Fibroblast of lung (primary cell): ENCODE measurements around the gene TAF3. TPM values are rescaled to one million over a fixed set of nuclear protein-coding genes. Genes with fewer than 3 reads are reported as not detected.
A peak's percentile ranks its signal among the peaks of the same experiment; 100 is the strongest.

Source experiments
- DNase-seq, 2 donors: peaks; one replicate each; pipeline versions ENCODE4 v3.0.0 to v3.0.0-alpha.2; 2010; ENCODE audit warnings: low read depth in 2 of 2
- H2AFZ ChIP-seq: 2 replicates; pipeline ENCODE4 v1.5.1; 2012; ENCODE audit warnings: low read length, control low read depth, inconsistent platforms
- H3K27ac ChIP-seq: 2 replicates; pipeline ENCODE4 v1.5.1; 2011; ENCODE audit warnings: low read length, control low read depth; ENCODE audit not compliant: insufficient read depth
- H3K27me3 ChIP-seq: 2 replicates; pipeline ENCODE4 v1.5.1; 2011; ENCODE audit warnings: mild to moderate bottlenecking, low read length; ENCODE audit not compliant: control insufficient read depth, insufficient read depth
- H3K36me3 ChIP-seq: 2 replicates; pipeline ENCODE4 v1.5.1; 2011; ENCODE audit warnings: low read length; ENCODE audit not compliant: control insufficient read depth, insufficient read depth
- H3K4me1 ChIP-seq: 2 replicates; pipeline ENCODE4 v1.5.1; 2011; ENCODE audit warnings: low read length; ENCODE audit not compliant: control insufficient read depth, insufficient read depth; ENCODE audit errors: extremely low read depth
- H3K4me2 ChIP-seq: 2 replicates; pipeline ENCODE4 v1.5.1; 2011; ENCODE audit warnings: low read length, control low read depth; ENCODE audit not compliant: insufficient read depth; ENCODE audit errors: extremely low read depth
- H3K4me3 ChIP-seq, 4 experiments: fragments of 200-600 bp in 1 of 4; sonication (generic) in 1 of 4; replicated peaks in 1 of 4; 2 replicates each; pipeline ENCODE4 v1.5.1; 2011 to 2016; ENCODE audit warnings: low read length in 4 of 4, low read depth in 3 of 4, mild to moderate bottlenecking in 3 of 4, control low read depth in 2 of 4, inconsistent platforms in 1 of 4, mixed read lengths in 1 of 4; ENCODE audit not compliant: insufficient read depth in 1 of 4; ENCODE audit errors: control extremely low read depth in 1 of 4
- H3K79me2 ChIP-seq: 2 replicates; pipeline ENCODE4 v1.5.1; 2012; ENCODE audit warnings: mild to moderate bottlenecking, low read length, inconsistent platforms; ENCODE audit not compliant: control insufficient read depth, insufficient read depth
- H3K9ac ChIP-seq: 2 replicates; pipeline ENCODE4 v1.5.1; 2011; ENCODE audit warnings: mild to moderate bottlenecking, low read length, control low read depth; ENCODE audit not compliant: insufficient read depth
- H3K9me3 ChIP-seq: 2 replicates; pipeline ENCODE4 v1.5.1; 2012; ENCODE audit warnings: low read depth, low read length; ENCODE audit not compliant: control insufficient read depth, insufficient read depth
- H4K20me1 ChIP-seq: 2 replicates; pipeline ENCODE4 v1.5.1; 2011; ENCODE audit warnings: low read length; ENCODE audit not compliant: control insufficient read depth, insufficient read depth; ENCODE audit errors: extremely low read depth
- CTCF ChIP-seq, 2 donors: IDR thresholded peaks in 1 of 2; conservative IDR thresholded peaks in 1 of 2; 1 replicate in 1 of 2; 2 replicates in 1 of 2; pipeline ENCODE4 v1.5.1; 2011 to 2012; ENCODE audit warnings: low read length in 2 of 2, control low read depth in 1 of 2, inconsistent platforms in 1 of 2, low read depth in 1 of 2, mild to moderate bottlenecking in 1 of 2
- EZH2 ChIP-seq: IDR thresholded peaks from 2 replicates; pipeline ENCODE4 v1.5.1; 2012; ENCODE audit warnings: low read length, control low read depth, mild to moderate bottlenecking; ENCODE audit errors: missing control alignments
- polyA plus RNA-seq, 2 donors: library from polyadenylated mRNA; depleted of rRNA in 1 of 2; stranded (reverse) in 1 of 2; unstranded in 1 of 2; fragments of >200 nt; gene quantifications; 2 replicates each; pipeline ENCODE4 v1.2.1, GENCODE V29; 2011 to 2012; ENCODE audit warnings: missing spikeins in 1 of 2
- total RNA-seq: library from RNA; depleted of rRNA; stranded (reverse); fragments of >200 nt; gene quantifications from 2 replicates; pipeline ENCODE4 v1.2.1, GENCODE V29; 2014

TAF3 gene
- total and polyA plus RNA-seq, 2 donors (not counting 1 experiment from before 2014, with no cell fraction given), result 2.1 to 4.0 TPM

- H3K4me2 ChIP-seq, result no peak overlapping the region
- H3K4me1 ChIP-seq, result peaks cover 10% of the 10 kb centered on the region
- H3K9me3 ChIP-seq, result no peaks in the 10 kb centered on the region
- H3K36me3 ChIP-seq, result peaks cover under 1% of the 10 kb centered on the region
- H2AFZ ChIP-seq, result no peak overlapping the region
- no peak overlapping the region for H3K9ac ChIP-seq
- H3K27ac ChIP-seq, result no peak overlapping the region
- H3K79me2 ChIP-seq, result peaks cover 70% of the 10 kb centered on the region
- H3K4me3 ChIP-seq, result no peak overlapping the region
- no peak for TF ChIP-seq EZH2
- no peak for TF ChIP-seq CTCF (conservative IDR thresholded peaks at IDR 0.05 in 1 of 2, IDR thresholded peaks at IDR 0.05 in 1 of 2; ENCODE audit: low read depth in 1 of 2, low read length in 2 of 2)
- H4K20me1 ChIP-seq, result no peaks in the 10 kb centered on the region
- no peaks in the 10 kb centered on the region for H3K27me3 ChIP-seq
- DNase-seq, result no peak
Observed at GRCh38 chr10:7794251-7795026, 23.9 kb upstream of the TAF3 start.

GRCh38 chr10:7795605-7796004, 22.7 kb upstream of the TAF3 start:
- no peak overlapping the region for H3K4me2 ChIP-seq
- no peaks in the 10 kb centered on the region for H4K20me1 ChIP-seq
- DNase-seq, result peak; percentile 25 to 85
- peaks cover 58% of the 10 kb centered on the region for H3K79me2 ChIP-seq
- no peak overlapping the region for H3K27ac ChIP-seq
- no peak overlapping the region for H2AFZ ChIP-seq
- H3K36me3 ChIP-seq, result peaks cover 2% of the 10 kb centered on the region
- peaks cover 10% of the 10 kb centered on the region for H3K4me1 ChIP-seq
- H3K9me3 ChIP-seq, result no peaks in the 10 kb centered on the region
- no peak overlapping the region for H3K4me3 ChIP-seq
- H3K9ac ChIP-seq, result no peak overlapping the region
- no peaks in the 10 kb centered on the region for H3K27me3 ChIP-seq
- TF ChIP-seq EZH2, result no peak

DNA sequence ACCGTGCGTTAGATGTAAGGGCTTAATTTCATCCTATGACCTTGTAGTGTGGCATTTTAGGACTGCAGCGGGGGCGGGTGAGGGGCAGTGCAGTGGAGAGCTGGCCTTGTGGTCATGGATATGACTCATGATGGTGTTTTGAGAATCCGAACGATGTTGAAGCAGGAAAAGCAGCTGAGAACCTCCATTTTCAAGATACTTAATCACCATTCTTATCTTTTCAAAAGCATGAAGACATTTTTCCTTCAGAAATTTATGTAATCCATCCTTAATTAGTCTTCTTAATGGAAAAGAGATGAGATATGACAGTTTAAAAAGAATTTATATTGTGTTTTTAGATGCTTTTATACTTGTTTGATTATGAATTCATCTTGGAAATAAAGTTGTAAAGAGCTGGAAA, 20.7 kb upstream of the TAF3 start:
- Histone ChIP-seq H3K4me3 (no peak overlapping the region), H3K9ac (no peak overlapping the region), H3K4me1 (peaks cover 10% of the 10 kb centered on the region), H3K79me2 (peaks cover 40% of the 10 kb centered on the region), H3K36me3 (peaks cover 6% of the 10 kb centered on the region), H2AFZ (no peak overlapping the region), H3K27me3 (no peaks in the 10 kb centered on the region), H3K4me2 (peak overlapping the region; percentile 83), H4K20me1 (no peaks in the 10 kb centered on the region), H3K27ac (peak overlapping the region; percentile 74), H3K9me3 (no peaks in the 10 kb centered on the region)
- DNase-seq, result peak; percentile 89 to 98
- TF ChIP-seq EZH2, result no peak
- TF ChIP-seq CTCF (conservative IDR thresholded peaks at IDR 0.05 in 1 of 2, IDR thresholded peaks at IDR 0.05 in 1 of 2; ENCODE audit: low read depth in 1 of 2, low read length in 2 of 2), result no peak
